CD4-positive, alpha-beta memory T cell (primary cell): ENCODE data around the gene ABCB7. TPM values are rescaled to one million over a fixed set of nuclear protein-coding genes. Genes with fewer than 3 reads are reported as not detected.
A peak's percentile ranks its signal among the peaks of the same experiment; 100 is the strongest.

ENCODE experiments used
- CTCF ChIA-PET: fragments of 350-600 bp; sonication (Branson Sonifier 250); formaldehyde crosslinking; loops from one replicate; lab custom pipeline; 2021; ENCODE audit warnings: inconsistent platforms; ENCODE audit not compliant: partially characterized antibody; lab: Charles Lee
- POLR2A ChIA-PET: fragments of 350-600 bp; sonication (Branson Sonifier 250); formaldehyde crosslinking; loops from one replicate; lab custom pipeline; 2021; ENCODE audit not compliant: partially characterized antibody; lab: Charles Lee
- DNase-seq, 5 donors: peaks; one replicate each; pipeline versions ENCODE4 v3.0.0 to v3.0.0-alpha.2; 2020 to 2022; ENCODE audit warnings: mixed read lengths in 1 of 5
- H3K27ac ChIP-seq: one replicate; pipeline ENCODE4 v1.7.0; 2013; ENCODE audit warnings: low read depth, low read length
- H3K27me3 ChIP-seq: 2 replicates; pipeline ENCODE4 v1.7.0; 2013; ENCODE audit warnings: mild to moderate bottlenecking, low read length, moderate library complexity; ENCODE audit not compliant: insufficient read depth
- H3K36me3 ChIP-seq: 2 replicates; pipeline ENCODE4 v1.7.0; 2013; ENCODE audit warnings: mild to moderate bottlenecking, low read length, moderate library complexity; ENCODE audit not compliant: insufficient read depth
- H3K4me1 ChIP-seq: 2 replicates; pipeline ENCODE4 v1.7.0; 2013; ENCODE audit warnings: mild to moderate bottlenecking, low read length, moderate library complexity; ENCODE audit not compliant: insufficient read depth
- H3K4me3 ChIP-seq, 2 donors: one replicate each; pipeline ENCODE4 v1.7.0; 2013; ENCODE audit warnings: low read length in 2 of 2, mild to moderate bottlenecking in 1 of 2
- H3K9me3 ChIP-seq, 2 donors: one replicate each; pipeline ENCODE4 v1.7.0; 2013; ENCODE audit warnings: low read length in 2 of 2, control low read depth in 1 of 2; ENCODE audit not compliant: control insufficient read depth in 1 of 2
- H3K27ac Mint-ChIP-seq, 7 donors: one replicate each; pipeline ENCODE4 v1.8.0; 2020 to 2021; ENCODE audit warnings: mixed read lengths in 7 of 7, mild to moderate bottlenecking in 6 of 7, inconsistent platforms in 3 of 7, moderate library complexity in 3 of 7
- H3K27me3 Mint-ChIP-seq, 2 donors: one replicate each; pipeline ENCODE4 v1.8.0; 2020 to 2021; ENCODE audit warnings: mixed read lengths in 2 of 2
- H3K36me3 Mint-ChIP-seq, 2 donors: one replicate each; pipeline ENCODE4 v1.8.0; 2020 to 2021; ENCODE audit warnings: mixed read lengths in 2 of 2, inconsistent platforms in 1 of 2, mild to moderate bottlenecking in 1 of 2
- H3K4me1 Mint-ChIP-seq, 4 donors: one replicate each; pipeline ENCODE4 v1.8.0; 2020 to 2021; ENCODE audit warnings: mixed read lengths in 4 of 4, mild to moderate bottlenecking in 1 of 4
- H3K4me3 Mint-ChIP-seq, 8 donors: one replicate each; pipeline ENCODE4 v1.8.0; 2020 to 2021; ENCODE audit warnings: mixed read lengths in 8 of 8, mild to moderate bottlenecking in 7 of 8, moderate library complexity in 6 of 8, inconsistent platforms in 3 of 8
- H3K9me3 Mint-ChIP-seq, 8 donors: one replicate each; pipeline ENCODE4 v1.8.0; 2020 to 2021; ENCODE audit warnings: mixed read lengths in 8 of 8, mild to moderate bottlenecking in 5 of 8, inconsistent platforms in 3 of 8, moderate library complexity in 1 of 8
- intact Hi-C: fragments of 100-400 bp; cut with micrococcal nuclease; formaldehyde crosslinking; loops from one replicate; pipeline ENCODE4 v1.15.1; 2023
- polyA plus RNA-seq, 2 donors: library from polyadenylated mRNA; unstranded; fragments of 300-500 nt; fragmentation: Illumina TruSeq; gene quantifications; one replicate each; pipeline ENCODE4 v1.2.3, GENCODE V29; 2021
- total RNA-seq, 2 experiments: library from RNA; stranded (reverse); gene quantifications; one replicate each; pipeline ENCODE4 v1.2.3, GENCODE V29; 2021

The ABCB7 gene
- total and polyA plus RNA-seq, 4 experiments from 2014 or later, result 11.4 to 29.4 (median 22.5) TPM

DNA sequence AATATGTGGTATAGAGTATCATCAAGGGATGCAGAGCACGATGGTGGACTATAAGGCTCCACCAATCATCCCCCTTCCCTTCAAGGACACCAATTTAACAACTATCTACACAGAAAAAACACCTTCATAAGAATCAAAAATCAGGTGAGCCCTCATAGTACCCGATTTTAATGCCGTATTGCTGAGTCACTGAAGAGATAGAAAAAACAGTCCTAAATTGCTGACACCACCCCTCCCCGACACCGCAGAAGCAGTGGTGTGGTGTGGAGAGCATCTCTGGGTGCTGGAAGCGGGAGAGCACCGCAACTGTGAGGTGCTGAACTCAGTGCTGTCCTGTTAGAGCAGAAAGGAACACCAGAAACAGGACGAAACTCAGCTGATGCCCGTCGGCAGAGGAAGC lies 49.3 kb downstream of the ABCB7 start:
- intact Hi-C loops, result no loop called here
- H3K36me3 Mint-ChIP-seq, result peaks cover 4 to 13% of the 10 kb centered on the region in 2 donors
- H3K9me3 ChIP-seq, result no peaks in the 10 kb centered on the region
- no peak for DNase-seq
- H3K36me3 ChIP-seq, result no peaks in the 10 kb centered on the region
- no peak overlapping the region for H3K27ac ChIP-seq
- peak overlapping the region in 1 of 7 donors; percentile 65 for H3K27ac Mint-ChIP-seq
- H3K4me3 ChIP-seq, result no peak overlapping the region
- no peak overlapping the region for H3K4me3 Mint-ChIP-seq
- no peaks in the 10 kb centered on the region for H3K4me1 ChIP-seq
- peaks cover 0 to 8% (median 4%) of the 10 kb centered on the region in 4 donors for H3K4me1 Mint-ChIP-seq
- no peaks in the 10 kb centered on the region for H3K9me3 Mint-ChIP-seq
- H3K27me3 ChIP-seq, result no peaks in the 10 kb centered on the region
- CTCF ChIA-PET, result no interaction called here
- H3K27me3 Mint-ChIP-seq, result no peaks in the 10 kb centered on the region
- POLR2A ChIA-PET, result no interaction called here

DNA sequence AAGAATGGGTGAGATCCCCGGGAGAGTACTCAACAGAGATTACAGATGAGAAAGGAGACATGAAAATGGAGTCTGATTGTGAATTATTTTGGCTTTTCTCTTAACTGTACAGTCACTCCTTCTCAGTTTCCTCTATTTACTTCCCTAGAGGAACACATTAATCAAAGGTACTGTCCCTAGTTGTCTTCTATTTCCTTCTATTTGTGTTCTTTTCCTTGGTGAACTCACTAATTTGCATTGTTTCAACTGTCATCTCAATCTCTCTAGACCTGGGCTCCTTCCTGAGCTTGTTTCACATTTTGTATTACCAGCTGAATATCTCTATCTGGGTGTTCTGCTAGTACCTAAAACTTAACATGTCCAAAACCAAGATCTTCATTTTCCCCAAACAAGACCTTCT lies 59.8 kb downstream of the ABCB7 start:
- intact Hi-C loops, result no loop called here
- CTCF ChIA-PET, result no interaction called here

DNA sequence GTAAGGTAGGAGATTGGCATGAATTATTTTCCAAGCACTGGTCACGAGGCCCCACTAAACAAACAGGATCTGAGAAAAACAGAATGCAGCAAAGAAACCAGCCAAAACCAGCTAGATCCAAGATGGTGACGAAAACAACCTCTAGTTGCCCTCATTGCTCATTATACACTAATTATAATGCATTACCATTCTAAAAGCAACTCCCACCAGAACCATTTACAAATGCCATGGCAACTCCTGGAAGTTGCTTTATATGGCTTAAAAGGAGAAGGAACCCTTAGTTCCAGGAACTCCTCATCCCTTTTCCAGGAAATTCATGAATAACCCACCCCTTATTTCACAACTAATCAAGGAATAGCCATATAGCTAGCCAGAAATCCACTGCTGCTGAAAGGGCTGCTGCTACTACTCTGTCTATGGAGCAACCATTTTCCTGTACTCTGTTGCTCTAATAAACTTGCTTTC lies 69.3 kb downstream of the ABCB7 start:
- H3K4me1 Mint-ChIP-seq, result peaks cover 9 to 25% (median 12%) of the 10 kb centered on the region in 4 donors
- no peaks in the 10 kb centered on the region for H3K27me3 ChIP-seq
- peaks cover 3 to 4% of the 10 kb centered on the region in 2 donors for H3K36me3 Mint-ChIP-seq
- H3K9me3 ChIP-seq, result no peaks in the 10 kb centered on the region
- no peaks in the 10 kb centered on the region for H3K36me3 ChIP-seq
- no peaks in the 10 kb centered on the region for H3K4me1 ChIP-seq
- no peak overlapping the region for H3K4me3 Mint-ChIP-seq
- H3K4me3 ChIP-seq, result no peak overlapping the region
- no peaks in the 10 kb centered on the region for H3K27me3 Mint-ChIP-seq
- no peak overlapping the region for H3K27ac Mint-ChIP-seq
- peaks cover 0 to 3% (median 0%) of the 10 kb centered on the region in 8 donors for H3K9me3 Mint-ChIP-seq
- no peak for DNase-seq
- intact Hi-C loops, result no loop called here
- CTCF ChIA-PET, result no interaction called here
- H3K27ac ChIP-seq, result no peak overlapping the region
- POLR2A ChIA-PET, result no interaction called here

More for the DNA sequence above, 59.8 kb downstream of the ABCB7 start:
- Mint-ChIP-seq H3K4me1 (peaks cover 1 to 16% (median 8%) of the 10 kb centered on the region in 4 donors), H3K27me3 (no peaks in the 10 kb centered on the region), H3K36me3 (peaks cover 0 to 23% of the 10 kb centered on the region in 2 donors), H3K27ac (no peak overlapping the region), H3K9me3 (no peaks in the 10 kb centered on the region), H3K4me3 (no peak overlapping the region)
- Histone ChIP-seq H3K36me3 (no peaks in the 10 kb centered on the region), H3K9me3 (no peaks in the 10 kb centered on the region), H3K4me1 (no peaks in the 10 kb centered on the region), H3K27ac (no peak overlapping the region), H3K27me3 (no peaks in the 10 kb centered on the region), H3K4me3 (no peak overlapping the region)
- no peak for DNase-seq
- POLR2A ChIA-PET, result no interaction called here

DNA sequence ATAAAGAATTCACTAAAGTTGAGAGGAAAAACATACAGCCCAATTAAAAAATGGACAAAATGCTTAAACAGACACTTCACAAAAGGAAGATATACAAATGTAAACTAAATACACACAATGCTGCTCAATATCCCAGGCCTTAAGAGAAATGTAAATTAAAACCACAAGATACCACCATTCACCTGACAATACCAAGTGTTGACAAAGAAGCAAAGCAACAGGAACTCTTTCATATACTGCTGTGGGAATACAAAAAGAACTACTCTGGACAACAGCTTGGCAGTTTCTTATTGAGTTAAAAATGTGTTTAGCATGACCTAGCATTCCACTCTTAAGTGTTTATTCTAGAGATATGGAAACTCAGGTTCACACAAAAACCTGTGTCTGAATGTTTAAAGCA lies 71.3 kb downstream of the ABCB7 start:
- POLR2A ChIA-PET, result no interaction called here
- intact Hi-C loops, result no loop called here
- H3K9me3 Mint-ChIP-seq, result peaks cover 0 to 3% (median 0%) of the 10 kb centered on the region in 8 donors
- no peak overlapping the region for H3K4me3 Mint-ChIP-seq
- Histone ChIP-seq H3K27me3 (no peaks in the 10 kb centered on the region), H3K36me3 (no peaks in the 10 kb centered on the region), H3K27ac (no peak overlapping the region), H3K9me3 (no peaks in the 10 kb centered on the region), H3K4me3 (no peak overlapping the region), H3K4me1 (no peaks in the 10 kb centered on the region)
- peaks cover 2 to 4% of the 10 kb centered on the region in 2 donors for H3K36me3 Mint-ChIP-seq
- no peaks in the 10 kb centered on the region for H3K27me3 Mint-ChIP-seq
- no peak for DNase-seq
- CTCF ChIA-PET, result no interaction called here
- no peak overlapping the region for H3K27ac Mint-ChIP-seq
- peaks cover 9 to 21% (median 12%) of the 10 kb centered on the region in 4 donors for H3K4me1 Mint-ChIP-seq

DNA sequence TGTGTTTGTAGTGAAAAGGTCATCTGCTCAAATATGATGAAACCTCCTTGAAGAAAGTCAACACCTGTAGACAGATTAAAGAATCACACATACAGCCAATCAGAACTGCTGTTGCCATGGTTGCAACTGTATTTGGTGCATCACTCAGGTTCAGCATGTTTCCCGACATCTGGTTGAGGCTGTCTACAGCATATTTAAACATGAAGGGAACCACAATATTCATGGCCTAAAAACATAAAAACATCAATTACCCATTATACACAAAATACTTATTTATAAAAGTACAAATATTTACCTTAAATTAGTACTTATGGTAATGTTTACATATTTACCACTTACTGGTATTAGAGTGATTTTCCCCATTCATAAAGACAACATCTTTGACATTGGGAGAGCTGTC lies 79.7 kb downstream of the ABCB7 start:
- H3K9me3 Mint-ChIP-seq, result no peaks in the 10 kb centered on the region
- ChIA-PET POLR2A (no interaction called here), CTCF (no interaction called here)
- peaks cover 0 to 2% (median 0%) of the 10 kb centered on the region in 4 donors for H3K4me1 Mint-ChIP-seq
- Histone ChIP-seq H3K4me3 (no peak overlapping the region), H3K27ac (no peak overlapping the region), H3K9me3 (no peaks in the 10 kb centered on the region), H3K4me1 (no peaks in the 10 kb centered on the region), H3K27me3 (no peaks in the 10 kb centered on the region), H3K36me3 (no peaks in the 10 kb centered on the region)
- H3K27ac Mint-ChIP-seq, result no peak overlapping the region
- intact Hi-C loops, result no loop called here
- H3K36me3 Mint-ChIP-seq, result peaks cover 15 to 23% of the 10 kb centered on the region in 2 donors
- no peak for DNase-seq
- no peaks in the 10 kb centered on the region for H3K27me3 Mint-ChIP-seq
- H3K4me3 Mint-ChIP-seq, result no peak overlapping the region

DNA sequence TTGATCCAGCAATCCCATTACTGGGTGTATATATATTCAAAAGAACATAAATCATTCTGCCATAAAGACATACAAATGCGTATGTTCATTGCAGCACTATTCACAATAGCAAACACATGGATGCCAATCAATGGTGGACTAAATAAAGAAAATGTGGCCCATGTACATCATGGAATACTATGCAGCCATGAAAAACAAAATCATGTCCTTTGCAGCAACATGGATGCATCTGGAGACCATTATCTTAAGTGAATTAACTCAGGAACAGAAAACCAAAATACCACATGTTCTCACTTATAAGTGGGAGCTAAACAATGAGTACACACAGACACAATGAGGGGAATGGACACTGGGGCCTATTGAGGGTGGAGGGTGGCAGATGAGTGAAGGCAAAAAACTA lies 81.6 kb downstream of the ABCB7 start:
- intact Hi-C loops, result no loop called here
- Histone ChIP-seq H3K27me3 (no peaks in the 10 kb centered on the region), H3K36me3 (peaks cover under 1% of the 10 kb centered on the region), H3K4me1 (no peaks in the 10 kb centered on the region), H3K4me3 (no peak overlapping the region), H3K27ac (no peak overlapping the region), H3K9me3 (no peaks in the 10 kb centered on the region)
- Mint-ChIP-seq H3K4me1 (no peaks in the 10 kb centered on the region), H3K27ac (no peak overlapping the region), H3K27me3 (no peaks in the 10 kb centered on the region), H3K36me3 (peaks cover 20 to 34% of the 10 kb centered on the region in 2 donors), H3K9me3 (no peaks in the 10 kb centered on the region), H3K4me3 (no peak overlapping the region)
- DNase-seq, result no peak
- ChIA-PET POLR2A (no interaction called here), CTCF (no interaction called here)

DNA sequence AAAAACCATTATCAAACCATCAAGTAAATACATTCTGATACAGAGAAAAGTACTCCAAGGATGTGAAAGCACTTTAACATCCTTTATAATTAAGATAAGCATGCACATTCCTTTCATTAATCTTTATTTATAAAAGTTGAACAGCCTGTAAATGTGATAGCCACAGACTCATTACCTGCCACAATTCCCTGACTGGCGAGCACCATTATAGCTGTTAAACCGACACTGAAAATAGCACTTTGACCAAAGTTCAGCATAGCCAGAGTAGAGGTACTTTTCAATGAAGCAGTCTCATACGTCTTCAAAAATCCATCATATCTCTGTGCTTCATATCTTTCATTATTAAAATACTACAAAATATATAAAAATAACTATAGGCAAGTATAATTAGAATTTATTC lies 84.7 kb downstream of the ABCB7 start:
- ChIA-PET CTCF (no interaction called here), POLR2A (no interaction called here)
- Histone ChIP-seq H3K27ac (no peak overlapping the region), H3K4me3 (no peak overlapping the region), H3K9me3 (no peaks in the 10 kb centered on the region), H3K4me1 (no peaks in the 10 kb centered on the region), H3K36me3 (peaks cover 5% of the 10 kb centered on the region), H3K27me3 (no peaks in the 10 kb centered on the region)
- no peak for DNase-seq
- H3K27me3 Mint-ChIP-seq, result no peaks in the 10 kb centered on the region
- H3K4me3 Mint-ChIP-seq, result no peak overlapping the region
- H3K9me3 Mint-ChIP-seq, result no peaks in the 10 kb centered on the region
- intact Hi-C loops, result no loop called here
- H3K4me1 Mint-ChIP-seq, result no peaks in the 10 kb centered on the region
- H3K27ac Mint-ChIP-seq, result no peak overlapping the region
- peaks cover 20 to 41% of the 10 kb centered on the region in 2 donors for H3K36me3 Mint-ChIP-seq

DNA sequence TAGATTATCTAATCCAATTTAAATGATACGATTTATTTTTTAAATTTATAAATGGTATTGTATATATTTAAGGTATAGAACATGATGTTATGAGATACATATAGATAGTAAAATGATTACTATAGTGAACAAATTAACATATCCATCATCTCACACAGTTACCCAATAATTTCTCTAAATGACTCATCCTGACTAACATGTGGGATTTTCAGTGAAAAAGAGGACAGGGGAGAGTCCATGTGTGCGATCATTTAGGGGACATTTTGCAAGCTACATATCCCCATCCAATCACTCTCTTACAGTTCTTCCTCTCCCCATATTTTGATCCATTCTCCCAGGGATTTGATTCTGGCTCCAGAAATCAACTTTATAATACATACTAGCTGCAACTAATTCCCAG lies 88.2 kb downstream of the ABCB7 start:
- Histone ChIP-seq H3K9me3 (no peaks in the 10 kb centered on the region), H3K27me3 (no peaks in the 10 kb centered on the region), H3K4me3 (no peak overlapping the region), H3K4me1 (no peaks in the 10 kb centered on the region), H3K36me3 (peaks cover 5% of the 10 kb centered on the region), H3K27ac (no peak overlapping the region)
- Mint-ChIP-seq H3K9me3 (no peaks in the 10 kb centered on the region), H3K4me3 (no peak overlapping the region), H3K27ac (peak overlapping the region in 1 of 7 donors; percentile 3), H3K4me1 (no peaks in the 10 kb centered on the region), H3K36me3 (peaks cover 10 to 27% of the 10 kb centered on the region in 2 donors), H3K27me3 (no peaks in the 10 kb centered on the region)
- no peak for DNase-seq
- ChIA-PET CTCF (no interaction called here), POLR2A (no interaction called here)
- intact Hi-C loops, result no loop called here
